Measurements from ENCODE around the gene CATSPER1. TPM values are rescaled to one million over a fixed set of nuclear protein-coding genes. Genes with fewer than 3 reads are reported as not detected.

CATSPER1 gene
- total and polyA plus RNA-seq, 2 of the 13 experiments (the other 11 are each of a cell fraction or from before 2014, with no cell fraction given) = 0.17 TPM; not detected in 1

GRCh38 chr11:66011239-66011784 is 15.0 kb downstream of the CATSPER1 start:
- CTCF ChIA-PET (ENCODE audit: low intra/inter-chr PET ratio, low total read pairs) = no interaction called here
- Histone ChIP-seq H3K79me2 (ENCODE audit: insufficient read depth, low read length) (no peaks in the 10 kb centered on the region), H3K4me2 (ENCODE audit: low read depth, low read length) (no peak overlapping the region; the same call in 1 of the 2 replicates), H3K27ac (ENCODE audit: extremely low read length, insufficient read depth, low read length) (no peak overlapping the region), H3K9ac (ENCODE audit: insufficient read depth, low read depth, low read length) (no peak overlapping the region), H2AFZ (ENCODE audit: low read length) (no peak overlapping the region), H3K4me3 (replicated peaks in 1 of 3; ENCODE audit: insufficient read depth in 1 of 3, low read depth in 2 of 3, low read length in 3 of 3) (no peak overlapping the region), H3K27me3 (ENCODE audit: control insufficient read depth in 1 of 2, insufficient read depth in 2 of 2, low read length in 2 of 2) (peaks cover 6 to 43% of the 10 kb centered on the region in 2 experiments; a peak in 4 of 5 replicates), H3K36me3 (replicated peaks in 1 of 2; ENCODE audit: control insufficient read depth in 1 of 2, insufficient read depth in 2 of 2, low read length in 2 of 2) (no peaks in the 10 kb centered on the region), H3K4me1 (ENCODE audit: insufficient read depth, low read length) (peaks cover 14% of the 10 kb centered on the region; the same call in 1 of the 2 replicates), H4K20me1 (ENCODE audit: insufficient read depth, low read length) (no peaks in the 10 kb centered on the region), H3K9me3 (ENCODE audit: low read length) (no peaks in the 10 kb centered on the region)
- 5% methylated on average over 6 of the region's 14 CpGs for WGBS (ENCODE audit: low lambda C conversion rate)
- ATAC-seq (no peak), DNase-seq (ENCODE audit: low spot score) (no peak), FAIRE-seq (no peak)
- in situ Hi-C loops (cut with HindIII; ENCODE audit: extremely low pct_ligation_motif_present, low pct_unique_long_range_greater_than_20kb) (no loop called here), intact Hi-C loops (cut with micrococcal nuclease; ENCODE audit: unreplicated experiment) (no loop called here)
- no TSS peak for BruUV-seq (replicated peaks)
- POLR2A ChIA-PET = interaction anchor here (1.2 kb wide), 1 partner anchor 9 kb away, joined by 3 read pairs; the partner anchor contains the start of genes BANF1 and EIF1AD
- TF ChIP-seq KAT2B (IDR thresholded peaks at IDR 0.05; ENCODE audit: borderline replicate concordance, low read depth, low read length) = no peak
- no peak for TF ChIP-seq ZNF598 (CRISPR knock-in tag; IDR thresholded peaks at IDR 0.05; ENCODE audit: borderline replicate concordance)
- no peak for TF ChIP-seq MTF1 (CRISPR knock-in tag; IDR thresholded peaks at IDR 0.05)
- TF ChIP-seq ZNF121 (CRISPR knock-in tag; IDR thresholded peaks at IDR 0.05) = no peak
- TF ChIP-seq CHD4 (IDR thresholded peaks at IDR 0.05; ENCODE audit: borderline replicate concordance, low read length) = no peak
- TF ChIP-seq CSRNP1 (CRISPR knock-in tag; IDR thresholded peaks at IDR 0.05) = no peak
- peak; percentile 70 for TF ChIP-seq ZNF629 (CRISPR knock-in tag; conservative IDR thresholded peaks at IDR 0.05)
- no peak for TF ChIP-seq KDM1A (CRISPR knock-in tag; IDR thresholded peaks at IDR 0.05)
- TF ChIP-seq ZBTB33 (CRISPR knock-in tag; IDR thresholded peaks at IDR 0.05) = peak; percentile 40; the same call in 1 of the 2 replicates
- no peak for TF ChIP-seq FOXK1 (CRISPR knock-in tag; IDR thresholded peaks at IDR 0.05; ENCODE audit: borderline replicate concordance, low read depth)
- TF ChIP-seq ETV5 (CRISPR knock-in tag; IDR thresholded peaks at IDR 0.05; ENCODE audit: borderline replicate concordance) = no peak
- no peak for TF ChIP-seq MZF1 (CRISPR knock-in tag; IDR thresholded peaks at IDR 0.05; ENCODE audit: borderline replicate concordance)
- TF ChIP-seq ZNF382 (CRISPR knock-in tag; IDR thresholded peaks at IDR 0.05; ENCODE audit: borderline replicate concordance) = no peak
- TF ChIP-seq ZHX2 (IDR thresholded peaks at IDR 0.05; ENCODE audit: low read depth) = no peak
- TF ChIP-seq ZHX2 (CRISPR knock-in tag; IDR thresholded peaks at IDR 0.05; ENCODE audit: borderline replicate concordance) = no peak
- no peak for TF ChIP-seq MTA1 (CRISPR knock-in tag; IDR thresholded peaks at IDR 0.05; ENCODE audit: borderline replicate concordance)
